ENCODE data around the gene MOGAT3. TPM values are rescaled to one million over a fixed set of nuclear protein-coding genes. Genes with fewer than 3 reads are reported as not detected.

Gene MOGAT3
- total RNA-seq, 2 donors from 2014 or later = not detected

GRCh38 chr7:101238226-101239182 lies 37.7 kb upstream of the MOGAT3 start:
- Mint-ChIP-seq H3K27ac (no peak overlapping the region), H3K4me1 (ENCODE audit: low read depth in 2 of 2) (peaks cover 1% of the 10 kb centered on the region in 2 donors), H3K4me3 (no peak overlapping the region), H3K9me3 (no peaks in the 10 kb centered on the region), H3K27me3 (no peaks in the 10 kb centered on the region), H3K36me3 (no peaks in the 10 kb centered on the region)
- no peak for ATAC-seq
- DNase-seq (ENCODE audit: low spot score) = no peak

GRCh38 chr7:101237206-101238067 lies 36.6 kb upstream of the MOGAT3 start, which contains the start of gene CLDN15:
Gene CLDN15, minus strand, starts transcription at chr7:101237802. Its CDS starts 221 bp downstream, at chr7:101237581.
- Mint-ChIP-seq H3K4me1 (ENCODE audit: low read depth in 2 of 2) (no peaks in the 10 kb centered on the region), H3K9me3 (no peaks in the 10 kb centered on the region), H3K36me3 (no peaks in the 10 kb centered on the region), H3K4me3 (no peak within 1 kb of the TSS), H3K27ac (no peak within 1 kb of the TSS), H3K27me3 (no peaks in the 10 kb centered on the region)
- DNase-seq (ENCODE audit: low spot score) = no peak
- no peak for ATAC-seq

GRCh38 chr7:101236292-101236835 lies 35.5 kb upstream of the MOGAT3 start:
- ATAC-seq (no peak), DNase-seq (ENCODE audit: low spot score) (no peak)
- Mint-ChIP-seq H3K27ac (no peak overlapping the region), H3K4me3 (no peak overlapping the region), H3K27me3 (no peaks in the 10 kb centered on the region), H3K4me1 (ENCODE audit: low read depth in 2 of 2) (no peaks in the 10 kb centered on the region), H3K36me3 (no peaks in the 10 kb centered on the region), H3K9me3 (no peaks in the 10 kb centered on the region)

GRCh38 chr7:101235522-101235921 lies 34.7 kb upstream of the MOGAT3 start:
- Mint-ChIP-seq H3K9me3 (no peaks in the 10 kb centered on the region), H3K27me3 (no peaks in the 10 kb centered on the region), H3K27ac (no peak overlapping the region), H3K36me3 (no peaks in the 10 kb centered on the region), H3K4me3 (no peak overlapping the region), H3K4me1 (ENCODE audit: low read depth in 2 of 2) (peaks cover 3 to 4% of the 10 kb centered on the region in 2 donors)
- DNase-seq (ENCODE audit: low spot score) (no peak), ATAC-seq (no peak)

GRCh38 chr7:101235050-101235449 lies 34.2 kb upstream of the MOGAT3 start:
- Mint-ChIP-seq H3K9me3 (no peaks in the 10 kb centered on the region), H3K27ac (no peak overlapping the region), H3K27me3 (no peaks in the 10 kb centered on the region), H3K4me3 (no peak overlapping the region), H3K4me1 (ENCODE audit: low read depth in 2 of 2) (peaks cover 5 to 6% of the 10 kb centered on the region in 2 donors), H3K36me3 (no peaks in the 10 kb centered on the region)
- DNase-seq (ENCODE audit: low spot score) (peak; percentile 32), ATAC-seq (no peak)

DNA sequence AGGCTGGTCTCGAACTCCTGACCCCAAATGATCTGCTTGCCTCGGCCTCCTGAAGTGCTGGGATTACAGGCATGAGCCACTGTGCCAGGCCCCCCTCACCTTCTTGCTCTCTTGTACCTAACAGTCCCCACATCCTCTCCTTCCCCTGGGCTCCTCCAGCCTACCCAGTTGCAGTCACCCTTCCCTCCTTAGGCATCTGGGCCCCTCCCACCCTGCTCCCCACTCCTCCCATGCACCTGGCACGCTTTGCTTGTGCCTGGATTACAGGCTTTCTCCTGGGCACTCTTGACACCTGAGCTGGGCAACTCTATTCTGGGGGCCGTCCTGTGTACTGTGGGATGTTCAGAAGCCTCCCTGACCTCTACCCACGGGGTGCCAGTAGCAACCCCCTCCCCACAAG lies 33.8 kb upstream of the MOGAT3 start:
- DNase-seq (ENCODE audit: low spot score) (no peak), ATAC-seq (no peak)
- H3K4me3 Mint-ChIP-seq = no peak overlapping the region
- peaks cover 5 to 6% of the 10 kb centered on the region in 2 donors for H3K4me1 Mint-ChIP-seq (ENCODE audit: low read depth in 2 of 2)
- H3K27me3 Mint-ChIP-seq = no peaks in the 10 kb centered on the region
- H3K9me3 Mint-ChIP-seq = no peaks in the 10 kb centered on the region
- no peak overlapping the region for H3K27ac Mint-ChIP-seq
- H3K36me3 Mint-ChIP-seq = no peaks in the 10 kb centered on the region

GRCh38 chr7:101233907-101234547 lies 33.2 kb upstream of the MOGAT3 start:
- peaks cover 5 to 6% of the 10 kb centered on the region in 2 donors for H3K4me1 Mint-ChIP-seq (ENCODE audit: low read depth in 2 of 2)
- DNase-seq (ENCODE audit: low spot score) = no peak
- no peaks in the 10 kb centered on the region for H3K36me3 Mint-ChIP-seq
- H3K4me3 Mint-ChIP-seq = no peak overlapping the region
- H3K27me3 Mint-ChIP-seq = no peaks in the 10 kb centered on the region
- no peaks in the 10 kb centered on the region for H3K9me3 Mint-ChIP-seq
- no peak overlapping the region for H3K27ac Mint-ChIP-seq
- ATAC-seq = no peak

- no peak overlapping the region for H3K4me3 Mint-ChIP-seq
- H3K27ac Mint-ChIP-seq = no peak overlapping the region
Observed at GRCh38 chr7:101232141-101232850, 31.5 kb upstream of the MOGAT3 start.

GRCh38 chr7:101231644-101232043 lies 30.8 kb upstream of the MOGAT3 start:
- Mint-ChIP-seq H3K9me3 (no peaks in the 10 kb centered on the region), H3K4me1 (ENCODE audit: low read depth in 2 of 2) (peaks cover 5 to 6% of the 10 kb centered on the region in 2 donors), H3K27ac (no peak overlapping the region), H3K36me3 (no peaks in the 10 kb centered on the region), H3K27me3 (no peaks in the 10 kb centered on the region), H3K4me3 (no peak overlapping the region)
- no peak for ATAC-seq
- DNase-seq (ENCODE audit: low spot score) = no peak

More at GRCh38 chr7:101232141-101232850, 31.5 kb upstream of the MOGAT3 start:
- no peak for ATAC-seq
- Mint-ChIP-seq H3K27me3 (no peaks in the 10 kb centered on the region), H3K36me3 (no peaks in the 10 kb centered on the region), H3K4me1 (ENCODE audit: low read depth in 2 of 2) (peaks cover 5 to 6% of the 10 kb centered on the region in 2 donors), H3K9me3 (no peaks in the 10 kb centered on the region)
- no peak for DNase-seq (ENCODE audit: low spot score)

DNA sequence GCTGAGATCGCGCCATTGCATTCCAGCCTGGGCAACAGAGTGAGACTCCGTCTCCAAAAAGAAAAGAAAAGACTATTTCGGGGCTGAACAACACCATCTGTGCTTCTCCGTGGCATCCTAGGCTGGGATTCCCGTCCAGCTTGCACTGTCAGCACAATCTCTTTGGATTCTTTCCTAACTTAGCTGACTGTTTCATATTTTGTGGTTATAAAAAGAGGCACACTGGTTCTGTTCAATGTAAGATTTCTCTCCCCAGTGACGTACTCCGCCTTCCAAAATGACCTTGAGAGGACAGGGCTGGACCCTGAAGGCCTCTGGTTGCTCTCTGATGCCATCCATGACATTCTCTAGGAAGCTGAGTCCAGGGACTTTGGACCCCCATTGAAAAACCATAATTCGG lies 25.9 kb upstream of the MOGAT3 start:
- Mint-ChIP-seq H3K9me3 (no peaks in the 10 kb centered on the region), H3K36me3 (no peaks in the 10 kb centered on the region), H3K4me3 (no peak overlapping the region), H3K27ac (no peak overlapping the region), H3K4me1 (ENCODE audit: low read depth in 2 of 2) (peaks cover 6 to 10% of the 10 kb centered on the region in 2 donors), H3K27me3 (no peaks in the 10 kb centered on the region)
- ATAC-seq (no peak), DNase-seq (ENCODE audit: low spot score) (no peak)

GRCh38 chr7:101225650-101226049 lies 24.8 kb upstream of the MOGAT3 start:
- no peak for DNase-seq (ENCODE audit: low spot score)
- Mint-ChIP-seq H3K9me3 (no peaks in the 10 kb centered on the region), H3K4me1 (ENCODE audit: low read depth in 2 of 2) (peaks cover 4 to 13% of the 10 kb centered on the region in 2 donors), H3K36me3 (no peaks in the 10 kb centered on the region), H3K27me3 (no peaks in the 10 kb centered on the region), H3K4me3 (no peak overlapping the region), H3K27ac (no peak overlapping the region)
- ATAC-seq = no peak

GRCh38 chr7:101223528-101223927 lies 22.7 kb upstream of the MOGAT3 start:
- Mint-ChIP-seq H3K4me3 (no peak overlapping the region), H3K4me1 (ENCODE audit: low read depth in 2 of 2) (peaks cover 15 to 17% of the 10 kb centered on the region in 2 donors), H3K27me3 (no peaks in the 10 kb centered on the region), H3K36me3 (no peaks in the 10 kb centered on the region), H3K9me3 (no peaks in the 10 kb centered on the region), H3K27ac (no peak overlapping the region)
- ATAC-seq (no peak), DNase-seq (ENCODE audit: low spot score) (no peak)

All from natural killer cell treated with Interleukin-12 subunit alpha and Interleukin-12 subunit beta and Interleukin-15 and Interleukin-18, amount 100 ng/mL, for 72 hours (primary cell).